ENCODE data around the gene ARMC8. TPM values are rescaled to one million over a fixed set of nuclear protein-coding genes. Genes with fewer than 3 reads are reported as not detected.

The ARMC8 gene
- total RNA-seq, 2 donors from 2014 or later: 29.8 to 103 TPM

DNA sequence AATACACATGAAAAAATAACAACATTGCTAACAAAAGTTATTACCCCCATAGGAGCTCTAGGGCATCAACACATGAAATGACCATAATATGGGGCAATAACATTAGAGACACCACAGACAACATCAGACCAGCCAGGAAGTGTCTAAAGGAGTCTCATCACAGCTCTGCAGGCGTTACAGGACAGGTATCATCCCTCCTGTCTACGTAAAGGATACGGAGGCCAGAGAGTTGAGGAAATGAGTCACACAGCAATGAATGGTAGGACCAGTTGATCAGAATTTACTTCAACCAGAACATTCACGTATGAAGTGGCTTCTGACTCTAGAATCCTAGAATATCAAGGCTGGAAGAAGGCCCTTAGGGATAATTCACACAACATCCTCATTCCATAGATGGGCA, 140.7 kb downstream of the ARMC8 start:
- Histone ChIP-seq H3K4me3 (no peak overlapping the region), H3K27me3 (no peaks in the 10 kb centered on the region), H3K4me1 (peaks cover 11% of the 10 kb centered on the region), H3K9me3 (no peaks in the 10 kb centered on the region), H3K36me3 (replicated peaks in 1 of 2; ENCODE audit: insufficient read depth in 1 of 2, low read depth in 2 of 2) (no peaks in the 10 kb centered on the region), H3K27ac (no peak overlapping the region)
- intact Hi-C loops (cut with DNase I): no loop called here
- DNase-seq (no peak), ATAC-seq (no peak)
- WGBS, 2 donors: 83 to 87% methylated on average over 4 of the region's 4 CpGs
- TF ChIP-seq POLR2A (IDR thresholded peaks at IDR 0.05): no peak
- TF ChIP-seq, protein P1, sequence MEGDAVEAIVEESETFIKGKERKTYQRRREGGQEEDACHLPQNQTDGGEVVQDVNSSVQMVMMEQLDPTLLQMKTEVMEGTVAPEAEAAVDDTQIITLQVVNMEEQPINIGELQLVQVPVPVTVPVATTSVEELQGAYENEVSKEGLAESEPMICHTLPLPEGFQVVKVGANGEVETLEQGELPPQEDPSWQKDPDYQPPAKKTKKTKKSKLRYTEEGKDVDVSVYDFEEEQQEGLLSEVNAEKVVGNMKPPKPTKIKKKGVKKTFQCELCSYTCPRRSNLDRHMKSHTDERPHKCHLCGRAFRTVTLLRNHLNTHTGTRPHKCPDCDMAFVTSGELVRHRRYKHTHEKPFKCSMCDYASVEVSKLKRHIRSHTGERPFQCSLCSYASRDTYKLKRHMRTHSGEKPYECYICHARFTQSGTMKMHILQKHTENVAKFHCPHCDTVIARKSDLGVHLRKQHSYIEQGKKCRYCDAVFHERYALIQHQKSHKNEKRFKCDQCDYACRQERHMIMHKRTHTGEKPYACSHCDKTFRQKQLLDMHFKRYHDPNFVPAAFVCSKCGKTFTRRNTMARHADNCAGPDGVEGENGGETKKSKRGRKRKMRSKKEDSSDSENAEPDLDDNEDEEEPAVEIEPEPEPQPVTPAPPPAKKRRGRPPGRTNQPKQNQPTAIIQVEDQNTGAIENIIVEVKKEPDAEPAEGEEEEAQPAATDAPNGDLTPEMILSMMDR (IDR thresholded peaks at IDR 0.05): no peak

DNA sequence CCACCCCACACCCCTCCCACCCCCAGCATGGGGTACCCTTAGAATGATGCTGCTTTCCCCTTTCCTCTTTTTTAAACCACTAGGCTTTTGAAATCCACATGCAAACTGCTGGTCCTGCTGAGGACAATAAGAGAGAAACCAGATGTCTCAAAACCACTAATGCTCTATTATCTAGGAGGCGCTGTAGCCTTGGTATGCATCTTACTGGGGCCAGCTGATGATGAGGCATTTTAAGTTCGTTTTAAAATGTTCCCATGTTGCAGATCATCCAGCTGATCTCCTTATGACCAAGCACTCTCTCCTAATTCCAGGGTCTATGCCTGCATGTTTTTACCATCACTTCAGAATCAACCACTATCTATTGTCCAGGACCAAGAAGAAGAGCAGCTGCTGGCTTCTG, 141.2 kb downstream of the ARMC8 start:
- DNase-seq (no peak), ATAC-seq (no peak)
- Histone ChIP-seq H3K4me3 (no peak overlapping the region), H3K9me3 (no peaks in the 10 kb centered on the region), H3K36me3 (replicated peaks in 1 of 2; ENCODE audit: insufficient read depth in 1 of 2, low read depth in 2 of 2) (no peaks in the 10 kb centered on the region), H3K27ac (no peak overlapping the region), H3K27me3 (no peaks in the 10 kb centered on the region), H3K4me1 (peaks cover 11% of the 10 kb centered on the region)
- intact Hi-C loops (cut with DNase I): no loop called here
- TF ChIP-seq, protein P1 (IDR thresholded peaks at IDR 0.05): no peak
- TF ChIP-seq POLR2A (IDR thresholded peaks at IDR 0.05): no peak
- 29 to 44% methylated on average over 2 of the region's 2 CpGs for WGBS, 2 donors

DNA sequence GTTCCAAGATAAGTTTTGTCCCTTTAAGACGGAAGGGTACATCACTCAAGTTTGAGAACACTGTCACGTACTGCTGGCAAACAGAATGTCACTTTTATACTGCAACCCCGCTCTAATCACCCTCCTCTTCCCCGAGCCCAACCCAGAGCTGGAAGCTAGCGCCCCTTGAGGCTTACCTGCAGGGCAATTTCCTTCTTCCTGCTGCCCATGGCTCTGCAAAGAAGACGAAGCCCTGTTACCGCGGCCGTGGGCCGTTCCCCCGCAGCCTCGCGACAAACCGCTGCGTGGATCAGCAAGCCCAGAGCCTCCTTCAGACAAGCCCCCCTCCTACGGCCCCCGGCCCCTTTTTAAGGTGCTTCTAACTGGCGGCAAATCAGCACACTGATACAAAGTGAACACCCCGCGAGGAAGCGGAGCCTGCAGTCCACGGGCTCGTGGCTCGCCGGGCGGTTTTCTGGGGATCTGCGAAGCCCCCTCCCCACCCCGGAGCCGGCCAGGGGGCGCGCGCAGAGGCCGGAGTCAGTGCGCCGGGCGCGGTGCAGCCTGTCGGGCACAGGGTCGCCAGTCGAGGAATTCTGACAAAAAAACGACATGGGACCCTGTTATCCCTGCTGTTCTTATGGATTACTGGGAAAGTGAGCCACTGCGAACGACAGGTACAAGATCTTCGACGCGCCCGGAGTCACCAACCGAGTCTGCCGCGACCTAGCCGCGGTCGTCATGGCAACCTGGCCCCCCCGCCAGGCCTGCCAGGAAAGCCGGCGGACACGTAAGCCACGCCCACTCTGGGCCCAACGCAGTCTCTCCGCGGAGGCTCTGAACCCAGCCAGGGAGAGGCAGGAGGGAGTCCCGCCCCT, 142.3 kb downstream of the ARMC8 start, which contains the start of gene NME9:
Gene NME9, minus strand, starts transcription at position 725 of the 857 bp plus-strand sequence. Its CDS starts 516 bp downstream, at position 209.
- WGBS, 2 donors: 0 to 3% methylated on average over 8 to 60 of the region's 62 CpGs

DNA sequence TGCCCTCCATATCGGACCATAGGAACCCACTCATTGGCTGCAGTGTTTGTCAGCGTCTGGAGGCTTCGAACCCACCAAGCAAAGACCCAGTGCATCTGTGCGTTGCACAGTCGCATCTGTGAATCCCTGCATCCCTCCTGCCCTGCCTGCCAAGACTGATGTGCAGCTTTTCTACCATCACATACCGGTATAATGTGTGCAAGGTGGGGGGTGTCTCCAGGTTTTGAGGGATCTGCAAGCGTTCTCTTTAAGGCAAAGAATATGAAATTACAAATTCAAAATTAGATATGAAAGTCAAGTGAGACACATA, 142.8 kb downstream of the ARMC8 start:
- WGBS, 2 donors: 3 to 12% methylated on average over 4 to 7 of the region's 7 CpGs
- TF ChIP-seq, protein P1 (IDR thresholded peaks at IDR 0.05): no peak
- TF ChIP-seq POLR2A (IDR thresholded peaks at IDR 0.05): no peak
- intact Hi-C loops (cut with DNase I): no loop called here
- peak overlapping the region in 1 of 2 donors; percentile 47 for H3K4me3 ChIP-seq
- no peak for DNase-seq
- peaks cover 18% of the 10 kb centered on the region for H3K4me1 ChIP-seq
- no peaks in the 10 kb centered on the region for H3K27me3 ChIP-seq
- no peaks in the 10 kb centered on the region for H3K9me3 ChIP-seq
- no peaks in the 10 kb centered on the region for H3K36me3 ChIP-seq (replicated peaks in 1 of 2; ENCODE audit: insufficient read depth in 1 of 2, low read depth in 2 of 2)
- ATAC-seq: no peak
- H3K27ac ChIP-seq: peak overlapping the region in 2 of 4 donors; percentile 87 to 89

More for the DNA sequence above, 142.3 kb downstream of the ARMC8 start, which contains the start of gene NME9:
- H3K36me3 ChIP-seq (replicated peaks in 1 of 2; ENCODE audit: insufficient read depth in 1 of 2, low read depth in 2 of 2): no peaks in the 10 kb centered on the region
- no peaks in the 10 kb centered on the region for H3K27me3 ChIP-seq
- DNase-seq (peak; percentile 90 to 95 (median 94)), ATAC-seq (peak; percentile 91)
- H3K4me3 ChIP-seq: peak within 1 kb of the TSS; percentile 7 to 47
- TF ChIP-seq, protein P1 (IDR thresholded peaks at IDR 0.05): peak; percentile 64 to 79 (median 65)
- TF ChIP-seq POLR2A (IDR thresholded peaks at IDR 0.05): peak in 2 of 3 donors; percentile 58 to 70
- H3K27ac ChIP-seq: peak within 1 kb of the TSS in 3 of 4 donors; percentile 73 to 89 (median 87)
- intact Hi-C loops (cut with DNase I): no loop called here
- no peaks in the 10 kb centered on the region for H3K9me3 ChIP-seq
- peaks cover 13% of the 10 kb centered on the region for H3K4me1 ChIP-seq

All from body of pancreas (tissue), 4 donors.